Vagina (tissue), 2 donors: Measurements from ENCODE around the gene CLASP2.
"Not testable (repeated sequence)": the region's sequence is repeated elsewhere in the genome, so short reads cannot be mapped to it uniquely, and the experiment has no call there.

Experiments used
- POLR2AphosphoS5 ChIP-seq, 2 donors: sonication (generic); formaldehyde crosslinking; IDR thresholded peaks; one replicate each; pipeline ENCODE4 v1.9.0; 2017; ENCODE audit warnings: antibody characterized with exemption in 2 of 2, mild to moderate bottlenecking in 2 of 2, low read depth in 1 of 2; ENCODE audit not compliant: insufficient read depth in 1 of 2
- TF ChIP-seq, protein P1 (sequence below), 3 experiments: fragments of 450-650 bp in 2 of 3; fragments of 200-600 bp in 1 of 3; sonication (generic) in 1 of 3; IDR thresholded peaks; one replicate each; pipeline ENCODE4 v1.5.1; 2017 to 2019; ENCODE audit warnings: antibody characterized with exemption in 3 of 3, mild to moderate bottlenecking in 2 of 3, moderate library complexity in 2 of 3

DNA sequence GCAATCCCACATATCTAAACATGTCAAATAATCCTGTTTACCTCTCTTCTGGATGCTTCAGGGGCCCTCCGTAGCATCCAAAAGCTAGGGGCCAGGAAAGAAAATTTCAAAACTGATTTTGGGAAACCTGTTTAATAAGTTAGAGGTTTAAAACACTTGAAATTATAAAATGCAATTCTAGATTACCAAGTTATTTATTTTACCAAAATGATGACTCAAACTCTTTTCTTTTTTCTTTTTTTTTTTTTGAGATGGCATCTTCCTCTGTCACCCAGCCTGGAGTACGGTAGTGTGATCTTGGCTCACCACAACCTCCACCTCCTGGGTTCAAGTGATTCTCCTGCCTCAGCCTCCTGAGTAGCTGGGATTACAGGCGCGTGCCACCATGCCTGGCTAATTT lies 258.5 kb downstream of the CLASP2 start:
- TF ChIP-seq, protein P1, sequence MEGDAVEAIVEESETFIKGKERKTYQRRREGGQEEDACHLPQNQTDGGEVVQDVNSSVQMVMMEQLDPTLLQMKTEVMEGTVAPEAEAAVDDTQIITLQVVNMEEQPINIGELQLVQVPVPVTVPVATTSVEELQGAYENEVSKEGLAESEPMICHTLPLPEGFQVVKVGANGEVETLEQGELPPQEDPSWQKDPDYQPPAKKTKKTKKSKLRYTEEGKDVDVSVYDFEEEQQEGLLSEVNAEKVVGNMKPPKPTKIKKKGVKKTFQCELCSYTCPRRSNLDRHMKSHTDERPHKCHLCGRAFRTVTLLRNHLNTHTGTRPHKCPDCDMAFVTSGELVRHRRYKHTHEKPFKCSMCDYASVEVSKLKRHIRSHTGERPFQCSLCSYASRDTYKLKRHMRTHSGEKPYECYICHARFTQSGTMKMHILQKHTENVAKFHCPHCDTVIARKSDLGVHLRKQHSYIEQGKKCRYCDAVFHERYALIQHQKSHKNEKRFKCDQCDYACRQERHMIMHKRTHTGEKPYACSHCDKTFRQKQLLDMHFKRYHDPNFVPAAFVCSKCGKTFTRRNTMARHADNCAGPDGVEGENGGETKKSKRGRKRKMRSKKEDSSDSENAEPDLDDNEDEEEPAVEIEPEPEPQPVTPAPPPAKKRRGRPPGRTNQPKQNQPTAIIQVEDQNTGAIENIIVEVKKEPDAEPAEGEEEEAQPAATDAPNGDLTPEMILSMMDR (IDR thresholded peaks at IDR 0.05) = not testable (repeated sequence)
- TF ChIP-seq POLR2AphosphoS5 (IDR thresholded peaks at IDR 0.05; ENCODE audit: insufficient read depth in 1 of 2, low read depth in 1 of 2) = not testable (repeated sequence)
